Stimulated activated naive B cell treated with anti-CD40 and anti-IgM and Interleukin-4, amounts not matched to agents 10 μg/mL and 1 μg/mL and 100 μg/mL, for 72 hours (primary cell): Measurements from ENCODE around the gene RAD9A.

ENCODE experiments used
- ATAC-seq, 2 donors: fragments of 150-1000 bp; cut with Tn5 transposase; replicated peaks; 2 replicates each; pipeline ENCODE4 v1.10.0; 2021; ENCODE audit warnings: moderate library complexity in 1 of 2
- DNase-seq: peaks from one replicate; pipeline ENCODE4 v3.0.0; 2021
- H3K27ac Mint-ChIP-seq: one replicate; pipeline ENCODE4 v1.8.0; 2022; ENCODE audit warnings: mild to moderate bottlenecking, mixed read lengths
- H3K27me3 Mint-ChIP-seq, 2 donors: one replicate each; pipeline ENCODE4 v1.8.0; 2022; ENCODE audit warnings: mixed read lengths in 2 of 2
- H3K36me3 Mint-ChIP-seq, 2 donors: one replicate each; pipeline ENCODE4 v1.8.0; 2022; ENCODE audit warnings: mixed read lengths in 2 of 2, mild to moderate bottlenecking in 1 of 2
- H3K4me1 Mint-ChIP-seq, 2 donors: one replicate each; pipeline ENCODE4 v1.8.0; 2022; ENCODE audit warnings: mixed read lengths in 2 of 2, mild to moderate bottlenecking in 1 of 2
- H3K4me3 Mint-ChIP-seq, 2 donors: one replicate each; pipeline ENCODE4 v1.8.0; 2022; ENCODE audit warnings: mild to moderate bottlenecking in 2 of 2, mixed read lengths in 2 of 2, moderate library complexity in 1 of 2
- H3K9me3 Mint-ChIP-seq, 2 donors: one replicate each; pipeline ENCODE4 v1.8.0; 2022; ENCODE audit warnings: mixed read lengths in 2 of 2, mild to moderate bottlenecking in 1 of 2

Gene RAD9A

GRCh38 chr11:67442504-67443404 is 51.0 kb downstream of the RAD9A start:
- DNase-seq (no peak), ATAC-seq (peak; percentile 1 to 5)
- H3K4me3 Mint-ChIP-seq = peak overlapping the region; percentile 81 to 85
- peaks cover 63 to 93% of the 10 kb centered on the region in 2 donors for H3K4me1 Mint-ChIP-seq
- H3K27me3 Mint-ChIP-seq = no peaks in the 10 kb centered on the region
- peaks cover 18 to 38% of the 10 kb centered on the region in 2 donors for H3K36me3 Mint-ChIP-seq
- peak overlapping the region; percentile 96 for H3K27ac Mint-ChIP-seq
- H3K9me3 Mint-ChIP-seq = no peaks in the 10 kb centered on the region

GRCh38 chr11:67445515-67445914 is 53.7 kb downstream of the RAD9A start:
- Mint-ChIP-seq H3K9me3 (no peaks in the 10 kb centered on the region), H3K4me1 (peaks cover 61 to 89% of the 10 kb centered on the region in 2 donors), H3K4me3 (peak overlapping the region; percentile 75 to 82), H3K27ac (peak overlapping the region; percentile 79), H3K36me3 (peaks cover 3 to 15% of the 10 kb centered on the region in 2 donors), H3K27me3 (no peaks in the 10 kb centered on the region)
- ATAC-seq (no peak), DNase-seq (no peak)
